ACHN (cell line): ENCODE measurements around the gene ANKRD33B.
"Not testable (repeated sequence)": the region's sequence is repeated elsewhere in the genome, so short reads cannot be mapped to it uniquely, and the experiment has no call there.

Experiments
- DNase-seq: peaks from one replicate; pipeline ENCODE4 v3.0.0-alpha.2; 2015
- in situ Hi-C: cut with HindIII; loops from 2 replicates; pipeline ENCODE4 v1.10.0; 2017; ENCODE audit warnings: low sequenced_read_pairs, low pct_ligation_motif_present, low pct_unique_long_range_greater_than_20kb

ANKRD33B gene

GRCh38 chr5:10570540-10570939 lies 6.7 kb downstream of the ANKRD33B start:
- DNase-seq, in situ Hi-C loops: not testable (repeated sequence)

DNA sequence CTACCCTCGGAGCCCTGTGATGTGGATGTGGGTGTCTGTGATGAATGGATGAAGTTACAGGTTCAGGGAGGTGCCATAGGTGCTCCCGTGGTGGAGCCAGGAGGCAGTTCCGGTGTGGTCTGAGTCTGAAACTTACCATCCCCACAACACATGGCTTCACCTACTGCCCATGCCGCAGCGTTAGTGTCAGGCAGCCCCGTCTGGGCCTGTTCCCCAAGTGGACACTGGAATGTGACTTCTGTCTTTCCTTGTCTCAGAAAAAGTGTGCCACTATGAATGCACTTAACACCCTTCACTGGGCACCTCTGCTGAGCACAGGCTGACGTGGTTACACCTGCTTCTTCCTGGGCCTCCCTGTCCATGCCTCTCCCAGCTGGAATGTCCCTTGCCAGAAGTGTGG lies 8.6 kb downstream of the ANKRD33B start:
- no peak for DNase-seq
- in situ Hi-C loops, result no loop called here

- in situ Hi-C loops, result no loop called here
- no peak for DNase-seq
These were observed 9.7 kb downstream of the ANKRD33B start for GRCh38 chr5:10573487-10574145.

- in situ Hi-C loops, result not testable (repeated sequence)
These were observed 11.0 kb downstream of the ANKRD33B start for GRCh38 chr5:10574879-10575278.

GRCh38 chr5:10576121-10576789 lies 12.4 kb downstream of the ANKRD33B start:
- in situ Hi-C loops, result no loop called here
- DNase-seq, result no peak

More at GRCh38 chr5:10574879-10575278, 11.0 kb downstream of the ANKRD33B start:
- DNase-seq, result not testable (repeated sequence)

DNA sequence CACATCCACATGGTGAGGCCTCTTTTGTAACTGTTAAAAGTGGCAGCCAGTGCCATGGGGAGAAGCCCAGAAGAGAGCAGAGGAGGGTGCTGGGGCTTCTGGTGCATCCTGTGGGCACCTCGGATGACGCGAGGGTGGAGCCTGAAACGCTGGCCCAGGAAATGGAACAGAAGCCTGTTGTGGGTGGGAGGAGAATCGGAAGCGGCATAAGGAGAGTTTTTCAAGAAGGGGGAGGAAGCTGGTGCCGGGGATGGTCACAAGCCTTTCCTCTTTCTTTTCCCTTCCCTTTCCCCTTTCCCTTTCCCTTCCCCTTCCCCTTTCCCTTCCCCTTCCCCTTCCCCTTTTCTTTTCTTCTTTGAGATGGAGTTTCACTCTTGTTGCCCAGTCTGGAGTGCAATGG lies 12.9 kb downstream of the ANKRD33B start:
- no peak for DNase-seq
- in situ Hi-C loops, result no loop called here

DNA sequence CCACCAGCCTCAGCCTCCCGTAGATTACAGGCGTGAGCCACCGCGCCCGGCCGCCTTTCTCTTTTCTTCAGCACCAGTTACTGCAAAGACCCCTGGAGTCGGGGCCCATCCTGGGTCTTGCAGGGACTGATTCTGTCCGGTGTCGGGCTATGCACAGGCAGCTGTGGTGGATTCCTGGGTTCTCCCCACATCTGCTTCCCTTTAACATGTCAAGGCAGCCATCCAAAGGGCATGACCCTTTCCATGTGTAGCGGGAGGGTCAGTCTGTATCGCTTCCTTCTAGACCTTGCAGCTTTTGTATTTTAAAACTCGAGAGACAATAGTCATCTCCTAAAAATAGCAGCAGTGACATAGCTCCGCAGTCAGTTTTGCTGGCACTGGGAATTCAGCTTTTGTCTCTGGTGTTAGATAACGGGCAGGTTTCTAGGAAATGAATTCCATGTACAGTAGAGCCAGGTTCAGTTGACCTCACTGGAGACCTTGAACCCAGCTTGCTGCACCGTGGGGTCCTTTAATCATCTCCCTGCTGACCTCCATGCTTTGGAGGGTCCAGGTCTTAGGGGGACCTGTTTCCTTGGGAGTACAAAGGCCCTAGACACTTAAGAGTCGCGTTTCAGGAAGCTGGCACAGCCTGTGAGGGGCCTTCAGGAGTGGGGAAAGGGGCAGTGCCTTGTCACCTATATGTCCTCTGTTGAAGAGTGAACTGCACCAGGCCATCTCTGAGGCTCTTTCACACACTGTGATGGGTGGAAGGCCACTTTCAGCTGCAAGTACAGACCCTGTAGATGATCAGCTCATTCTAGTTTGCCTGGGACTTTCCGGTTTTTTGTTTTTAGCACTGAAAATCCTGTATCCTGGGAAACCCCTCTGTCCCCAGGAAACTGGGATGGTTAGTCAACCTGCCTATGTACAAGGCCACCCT lies 13.8 kb downstream of the ANKRD33B start:
- in situ Hi-C loops, result no loop called here
- no peak for DNase-seq

GRCh38 chr5:10578293-10578665 lies 14.4 kb downstream of the ANKRD33B start:
- in situ Hi-C loops, result no loop called here
- no peak for DNase-seq

DNA sequence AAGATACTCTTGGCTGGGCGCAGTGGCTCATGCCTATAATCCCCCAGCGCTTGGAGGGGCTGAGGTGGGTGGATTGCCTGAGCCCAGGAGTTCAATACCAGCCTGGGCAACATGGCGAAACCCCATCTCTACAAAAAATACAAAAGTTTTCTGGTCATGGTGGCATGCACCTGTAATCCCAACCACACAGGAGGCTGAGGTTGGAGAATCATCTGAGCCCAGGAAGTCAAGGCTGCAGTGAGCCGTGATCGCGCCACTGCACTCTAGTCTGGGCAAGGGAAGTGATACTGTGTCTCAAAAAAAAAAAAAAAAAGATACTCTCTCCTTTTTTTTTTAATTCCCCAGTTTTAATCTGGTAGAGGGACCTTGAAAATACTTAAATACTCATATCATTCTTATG lies 15.0 kb downstream of the ANKRD33B start:
- in situ Hi-C loops, result no loop called here
- DNase-seq, result no peak

GRCh38 chr5:10579536-10580521 lies 16.0 kb downstream of the ANKRD33B start:
- DNase-seq, result no peak
- in situ Hi-C loops, result no loop called here

DNA sequence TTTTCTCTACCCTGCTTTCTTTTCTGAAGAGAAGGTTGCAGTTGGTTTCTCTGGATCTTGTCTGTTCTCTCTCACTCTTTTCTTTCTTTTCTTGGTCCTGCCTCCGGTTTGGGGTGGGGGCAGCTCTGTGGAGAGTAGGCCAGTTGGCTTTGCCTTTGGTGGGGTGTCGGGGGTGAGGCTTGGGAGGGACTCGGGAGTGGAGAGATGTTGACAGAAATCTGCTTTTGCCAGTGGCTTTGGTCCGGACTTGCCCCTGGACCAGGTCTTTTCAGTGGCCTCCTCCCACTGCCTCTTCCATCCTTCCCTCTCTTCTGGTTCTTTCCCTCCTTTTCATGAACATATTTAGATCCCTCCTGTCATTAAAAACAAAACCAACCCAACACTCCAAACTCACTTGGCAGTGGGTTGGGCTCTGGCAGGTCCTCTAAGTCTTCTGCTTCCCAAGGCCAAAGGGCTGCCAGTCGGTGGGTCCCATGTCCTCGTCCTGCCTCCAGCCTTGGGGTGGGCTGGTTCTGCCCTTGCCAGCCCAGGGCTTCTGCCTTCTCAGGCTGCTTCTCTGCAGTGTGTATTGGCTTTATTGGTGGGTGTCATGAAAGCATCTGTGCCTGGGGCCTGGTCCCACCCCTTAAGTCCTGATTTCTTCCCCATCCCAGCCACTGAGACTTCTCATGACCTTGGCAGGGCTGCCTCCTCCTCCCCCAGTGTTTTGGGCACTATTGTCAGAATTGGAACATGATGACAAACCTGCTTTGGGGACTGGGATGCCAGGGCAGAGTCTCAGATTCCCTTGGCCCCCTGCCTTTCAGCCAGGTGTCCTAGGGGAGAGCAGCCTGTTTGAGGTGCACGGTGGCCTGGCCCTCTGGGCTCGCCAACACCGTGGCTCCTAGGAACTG lies 16.9 kb downstream of the ANKRD33B start:
- in situ Hi-C loops, result no loop called here

DNA sequence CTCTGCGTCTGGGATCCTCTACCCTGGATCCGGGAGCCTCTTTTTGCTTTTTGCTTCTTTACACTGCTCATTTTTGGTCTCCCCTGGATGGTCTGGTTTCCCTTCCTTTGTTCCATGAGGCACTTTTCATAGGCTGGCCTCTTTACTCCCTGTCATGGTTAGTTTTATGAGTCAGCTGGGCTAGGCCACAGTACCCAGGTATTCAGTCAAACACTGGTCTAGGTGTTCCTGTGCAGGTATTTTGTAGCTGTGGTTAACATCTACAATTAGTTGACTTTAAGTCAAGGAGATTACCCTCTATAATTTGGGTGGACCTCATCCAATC lies 17.5 kb downstream of the ANKRD33B start:
- in situ Hi-C loops, result no loop called here
- no peak for DNase-seq

More for the DNA sequence above, 16.9 kb downstream of the ANKRD33B start:
- DNase-seq, result no peak

DNA sequence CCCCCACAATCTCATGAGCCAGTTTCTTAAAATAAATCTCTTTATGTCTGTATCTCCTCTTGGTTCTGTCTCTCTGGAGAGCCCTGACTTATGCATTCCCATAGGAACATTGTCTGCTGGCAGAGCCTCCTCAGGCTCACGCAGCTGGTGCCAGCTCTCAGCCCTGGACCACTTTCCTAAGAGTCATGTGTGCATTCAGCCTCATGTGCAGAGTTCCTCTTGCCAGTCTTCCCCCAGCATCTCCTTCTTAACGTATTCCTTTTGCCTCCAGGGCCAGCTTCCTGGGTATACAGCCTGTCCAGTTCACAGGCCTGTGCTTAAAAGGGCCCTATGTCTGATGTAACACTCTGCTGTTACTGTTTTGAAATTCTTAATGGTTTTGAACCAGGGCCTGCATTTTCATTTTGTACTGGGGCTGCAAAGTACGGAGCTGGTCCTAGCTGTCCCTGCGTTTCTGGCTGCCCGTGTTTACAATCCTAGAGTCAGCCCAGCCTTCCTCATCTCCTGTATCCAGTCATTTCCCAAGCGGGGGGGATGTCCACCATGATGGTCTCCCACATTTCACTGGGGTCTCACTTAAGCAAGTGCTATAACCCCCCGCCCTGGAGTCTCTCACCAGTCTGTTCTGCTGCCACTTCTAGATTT lies 18.1 kb downstream of the ANKRD33B start:
- DNase-seq, result no peak
- in situ Hi-C loops, result no loop called here

DNA sequence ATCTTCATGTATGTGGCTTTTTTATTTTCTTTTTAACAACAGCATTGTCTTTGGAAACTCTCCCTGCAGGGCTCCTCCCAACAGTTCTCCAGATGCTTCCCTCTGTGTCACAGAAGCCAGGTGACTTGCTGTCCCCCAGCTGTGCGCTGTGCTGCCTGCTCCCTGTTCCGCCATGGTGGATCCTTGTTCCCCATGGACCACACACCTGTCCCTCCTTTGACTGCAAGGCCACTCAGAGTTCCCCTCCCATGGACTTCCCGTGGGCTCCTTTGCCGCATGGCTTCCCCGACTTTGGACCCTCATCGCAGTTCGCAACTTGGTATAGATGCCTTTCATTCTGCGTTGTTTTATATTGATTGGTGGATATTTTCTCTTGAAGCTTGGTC lies 18.6 kb downstream of the ANKRD33B start:
- no peak for DNase-seq
- in situ Hi-C loops, result no loop called here

DNA sequence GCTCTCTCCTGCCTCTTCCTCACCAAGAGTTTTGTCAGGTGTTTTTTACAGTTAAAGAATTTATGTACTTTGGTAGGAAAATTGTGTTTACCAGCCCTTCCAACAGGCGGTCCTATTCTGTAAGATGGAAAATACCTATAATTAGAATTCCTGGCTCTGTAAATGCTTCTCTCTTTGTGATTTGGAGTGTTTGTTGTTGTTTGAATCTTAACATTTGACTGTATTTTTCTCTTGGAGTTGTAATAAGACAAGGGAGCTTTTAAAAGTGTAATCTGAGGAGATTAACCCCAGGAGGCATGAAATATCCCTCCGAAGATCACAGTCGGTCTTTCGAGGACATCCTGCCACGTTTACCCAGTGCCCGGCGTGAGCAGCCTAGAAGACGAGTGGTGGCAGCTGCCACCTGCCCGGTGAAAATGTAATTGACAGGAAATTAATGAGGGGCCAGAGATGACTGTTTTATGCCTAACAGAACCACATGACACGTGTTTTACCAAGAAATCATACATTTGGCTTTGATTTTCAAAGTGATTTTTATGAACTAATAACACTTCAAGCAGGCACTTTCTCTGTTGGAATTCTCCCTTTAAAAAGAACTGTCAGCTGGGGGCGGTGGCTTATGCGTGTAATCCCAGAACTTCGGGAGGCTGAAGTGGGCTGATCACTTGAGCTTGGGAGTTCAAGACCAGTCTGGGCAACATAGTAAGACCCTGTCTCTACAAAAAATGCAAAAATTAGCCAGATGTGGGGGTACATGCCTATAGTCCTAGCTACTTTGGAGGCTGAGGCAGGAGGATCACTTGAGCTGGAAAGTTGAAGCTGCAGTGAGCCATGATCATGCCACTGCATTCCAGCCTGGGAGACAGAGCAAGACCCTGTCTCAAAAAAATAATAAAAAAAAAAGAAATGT lies 20.0 kb downstream of the ANKRD33B start:
- in situ Hi-C loops, result no loop called here
- DNase-seq, result no peak
